Skeletal muscle tissue (tissue), 4 donors: ENCODE data around the gene FABP7. TPM values are rescaled to one million over a fixed set of nuclear protein-coding genes. Genes with fewer than 3 reads are reported as not detected.

ENCODE experiments used
- H3K27ac ChIP-seq: one replicate; pipeline ENCODE4 v1.7.0; 2013; ENCODE audit warnings: mild to moderate bottlenecking, low read depth, low read length, inconsistent platforms
- H3K27me3 ChIP-seq, 3 donors: one replicate each; pipeline ENCODE4 v1.7.0; 2013; ENCODE audit warnings: low read length in 3 of 3; ENCODE audit not compliant: control insufficient read depth in 3 of 3, insufficient read depth in 3 of 3
- H3K36me3 ChIP-seq, 3 donors: one replicate each; pipeline ENCODE4 v1.7.0; 2013; ENCODE audit warnings: low read length in 3 of 3; ENCODE audit not compliant: control insufficient read depth in 3 of 3, insufficient read depth in 3 of 3
- H3K4me1 ChIP-seq, 3 donors: one replicate each; pipeline ENCODE4 v1.7.0; 2013; ENCODE audit warnings: low read length in 3 of 3, mild to moderate bottlenecking in 3 of 3; ENCODE audit not compliant: control insufficient read depth in 3 of 3, insufficient read depth in 3 of 3
- H3K4me3 ChIP-seq, 3 donors: one replicate each; pipeline ENCODE4 v1.7.0; 2013; ENCODE audit warnings: low read length in 3 of 3
- H3K9ac ChIP-seq, 3 donors: one replicate each; pipeline ENCODE4 v1.7.0; 2013; ENCODE audit warnings: low read length in 3 of 3, mild to moderate bottlenecking in 3 of 3, moderate library complexity in 2 of 3, low read depth in 1 of 3
- H3K9me3 ChIP-seq, 3 donors: one replicate each; pipeline ENCODE4 v1.7.0; 2013; ENCODE audit warnings: low read length in 3 of 3; ENCODE audit not compliant: control insufficient read depth in 3 of 3
- total RNA-seq: library from RNA; depleted of rRNA; stranded (reverse); fragments of >200 nt; gene quantifications from one replicate; pipeline ENCODE4 v1.2.3, GENCODE V29; 2014
- donor health status: Osteomylitis.

The FABP7 gene
- total RNA-seq, 1 donor from 2014 or later = not detected

DNA sequence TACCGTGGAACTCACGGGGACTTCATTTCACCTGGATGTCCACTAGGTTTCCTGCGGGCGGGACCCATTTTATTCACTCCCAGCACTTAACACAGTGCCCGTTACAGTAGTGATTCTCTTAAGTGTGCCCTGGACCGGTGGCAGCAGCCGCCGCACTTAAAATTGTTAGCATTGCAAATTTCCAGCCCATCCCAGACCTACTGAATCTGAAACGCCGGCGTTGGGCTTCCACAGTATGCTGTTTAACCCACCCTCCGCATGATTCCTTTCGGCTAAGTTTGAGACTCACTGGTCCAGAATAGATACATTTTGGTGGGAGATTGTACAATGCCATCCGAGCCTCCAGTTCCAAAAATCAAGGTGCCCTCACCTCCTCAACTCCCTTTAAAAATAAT is 10.5 kb downstream of the FABP7 start:
- Histone ChIP-seq H3K4me1 (peaks cover 12 to 26% (median 18%) of the 10 kb centered on the region in 3 donors), H3K4me3 (peak overlapping the region; percentile 76 to 95 (median 95)), H3K27ac (peak overlapping the region; percentile 94), H3K9me3 (no peaks in the 10 kb centered on the region), H3K9ac (peak overlapping the region; percentile 85 to 98 (median 95)), H3K27me3 (no peaks in the 10 kb centered on the region), H3K36me3 (no peaks in the 10 kb centered on the region)

DNA sequence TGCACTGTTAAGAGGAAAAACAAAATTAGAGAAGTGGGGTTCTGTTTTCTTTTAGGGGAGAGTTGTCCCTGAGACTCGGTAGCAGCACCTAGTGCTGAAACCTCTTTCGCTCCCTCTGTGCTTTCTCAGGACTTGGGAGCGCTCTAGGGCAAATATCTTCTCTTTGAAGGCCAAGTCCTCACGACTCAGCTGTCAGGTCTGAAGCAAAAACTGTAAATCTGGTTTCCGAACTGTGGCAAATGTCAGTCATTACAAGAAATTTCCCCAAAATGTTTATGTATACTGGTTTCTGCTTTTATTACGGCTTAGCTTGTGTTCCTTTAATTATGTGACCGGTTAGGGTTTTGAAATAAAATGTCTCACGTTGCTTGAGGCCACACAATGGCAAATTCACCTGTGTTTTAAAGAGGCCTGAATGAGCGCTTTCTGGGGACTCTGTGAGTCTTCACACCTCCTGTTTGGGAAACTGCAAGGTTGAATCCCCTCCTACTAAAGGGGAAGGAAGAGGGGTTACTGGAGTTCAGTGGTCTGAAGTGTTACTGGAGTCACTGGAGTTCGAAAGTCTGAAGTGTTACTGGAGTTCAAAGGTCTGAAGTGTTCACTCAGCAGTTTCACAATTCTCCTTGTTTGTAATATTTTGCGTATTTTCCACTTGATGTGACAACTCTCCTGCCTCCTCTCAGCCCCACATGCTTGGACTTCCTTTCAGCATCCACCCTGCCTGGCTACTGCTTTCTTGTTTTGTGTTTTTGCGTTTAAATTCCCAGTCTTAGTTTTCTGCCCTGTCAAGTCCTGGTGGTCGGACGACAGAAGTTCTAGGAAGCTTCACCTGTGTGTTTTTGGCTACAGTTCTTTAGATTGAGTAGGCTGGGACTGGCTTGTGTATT is 11.2 kb downstream of the FABP7 start:
- peaks cover 12 to 26% (median 18%) of the 10 kb centered on the region in 3 donors for H3K4me1 ChIP-seq
- H3K27ac ChIP-seq = peak overlapping the region; percentile 94
- H3K4me3 ChIP-seq = peak overlapping the region; percentile 76 to 95 (median 95)
- peak overlapping the region; percentile 85 to 98 (median 95) for H3K9ac ChIP-seq
- H3K27me3 ChIP-seq = no peaks in the 10 kb centered on the region
- no peaks in the 10 kb centered on the region for H3K36me3 ChIP-seq
- no peaks in the 10 kb centered on the region for H3K9me3 ChIP-seq

DNA sequence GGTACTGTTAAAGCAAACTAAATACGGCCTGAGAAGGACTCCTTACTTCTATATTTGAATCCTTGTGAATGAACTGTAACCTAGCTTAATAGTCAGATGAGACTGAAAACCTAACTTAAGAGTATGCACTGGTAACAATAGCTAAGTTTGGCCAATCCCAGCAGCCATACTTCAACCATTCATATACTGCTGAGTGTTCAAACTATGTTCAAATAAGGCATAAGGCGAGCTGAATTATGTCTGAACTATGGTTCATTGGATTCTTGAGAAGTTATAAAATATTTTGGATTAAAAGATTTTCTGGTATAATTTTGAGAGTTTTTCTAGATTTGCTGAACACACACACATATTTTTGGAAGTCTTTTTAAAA is 11.8 kb downstream of the FABP7 start:
- peak overlapping the region; percentile 76 to 95 (median 95) for H3K4me3 ChIP-seq
- H3K9ac ChIP-seq = peak overlapping the region; percentile 85 to 98 (median 95)
- H3K4me1 ChIP-seq = peaks cover 12 to 26% (median 18%) of the 10 kb centered on the region in 3 donors
- no peaks in the 10 kb centered on the region for H3K36me3 ChIP-seq
- H3K27me3 ChIP-seq = no peaks in the 10 kb centered on the region
- no peaks in the 10 kb centered on the region for H3K9me3 ChIP-seq
- H3K27ac ChIP-seq = peak overlapping the region; percentile 94

DNA sequence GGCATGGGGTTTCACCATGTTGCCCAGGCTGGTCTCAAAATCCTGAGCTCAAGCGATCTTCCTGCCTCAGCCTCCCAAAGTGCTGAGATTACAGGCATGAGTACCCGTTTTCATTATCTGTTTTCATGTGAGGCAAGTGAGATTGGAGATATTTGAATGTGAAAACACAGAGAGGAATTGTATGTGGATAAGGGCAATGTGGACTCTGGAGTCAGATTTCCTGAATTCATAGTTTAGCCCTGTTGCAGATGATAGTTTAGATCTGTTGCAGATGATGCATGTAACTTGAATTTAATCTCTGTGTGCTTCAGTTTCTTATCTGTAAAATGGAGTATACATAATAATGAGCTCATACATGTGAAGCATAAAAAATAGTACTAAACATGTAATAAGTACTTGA is 13.2 kb downstream of the FABP7 start:
- H3K4me3 ChIP-seq = no peak overlapping the region
- H3K36me3 ChIP-seq = peaks cover 0 to 10% (median 8%) of the 10 kb centered on the region in 3 donors
- H3K27me3 ChIP-seq = no peaks in the 10 kb centered on the region
- peak overlapping the region; percentile 17 for H3K27ac ChIP-seq
- H3K9ac ChIP-seq = no peak overlapping the region
- no peaks in the 10 kb centered on the region for H3K9me3 ChIP-seq
- H3K4me1 ChIP-seq = peaks cover 12 to 26% (median 18%) of the 10 kb centered on the region in 3 donors

DNA sequence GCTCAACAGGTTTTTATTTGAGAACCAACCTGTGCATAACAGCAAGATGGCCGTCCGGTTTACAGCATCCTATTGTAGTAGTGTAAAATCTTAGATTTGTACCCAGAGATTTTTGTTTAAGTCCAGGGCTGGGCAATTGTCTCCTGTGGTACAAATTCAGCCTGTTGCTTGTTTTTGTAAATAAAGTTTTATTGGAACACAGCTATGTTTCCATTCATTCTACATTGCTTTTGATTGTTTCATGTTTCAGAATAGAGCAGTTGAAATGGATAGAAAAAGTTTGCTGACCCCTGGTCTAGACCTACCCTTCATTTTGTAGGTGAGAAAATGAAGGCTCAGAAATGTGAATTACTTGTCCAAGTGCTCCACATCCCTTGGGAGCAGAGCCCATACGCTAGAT is 18.0 kb downstream of the FABP7 start:
- no peaks in the 10 kb centered on the region for H3K27me3 ChIP-seq
- H3K27ac ChIP-seq = peak overlapping the region; percentile 38
- peaks cover 0 to 26% (median 19%) of the 10 kb centered on the region in 3 donors for H3K36me3 ChIP-seq
- H3K4me3 ChIP-seq = no peak overlapping the region
- H3K9me3 ChIP-seq = no peaks in the 10 kb centered on the region
- H3K4me1 ChIP-seq = peaks cover 8 to 19% (median 9%) of the 10 kb centered on the region in 3 donors
- no peak overlapping the region for H3K9ac ChIP-seq

DNA sequence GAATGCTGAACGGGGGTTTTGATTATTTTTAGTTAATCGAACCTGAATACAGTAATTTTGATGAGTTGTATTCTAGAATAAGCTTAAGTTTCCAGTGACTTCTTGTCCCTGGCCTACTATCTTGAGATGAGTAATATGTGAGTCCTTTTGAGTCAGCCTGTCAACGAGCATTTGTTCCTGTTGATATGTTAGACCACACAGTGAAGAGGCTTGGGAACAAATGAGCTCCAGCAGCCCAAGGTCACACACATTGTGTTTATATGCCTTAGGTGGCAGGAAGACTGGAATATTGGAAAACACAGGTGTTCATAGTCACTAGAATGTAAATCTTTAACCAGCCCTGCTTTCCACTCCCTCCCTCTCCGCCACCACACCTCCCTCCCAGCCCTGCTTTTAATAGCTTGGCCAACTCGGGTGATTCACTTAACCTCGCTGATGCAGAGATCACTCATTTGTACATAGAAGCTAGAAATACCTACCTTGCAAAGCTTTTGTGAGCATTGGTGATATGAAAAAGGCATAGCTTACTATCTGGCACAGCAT is 18.7 kb downstream of the FABP7 start:
- Histone ChIP-seq H3K4me1 (peaks cover 8 to 12% (median 9%) of the 10 kb centered on the region in 3 donors), H3K9ac (no peak overlapping the region), H3K4me3 (no peak overlapping the region), H3K27me3 (no peaks in the 10 kb centered on the region), H3K9me3 (no peaks in the 10 kb centered on the region), H3K36me3 (peaks cover 0 to 27% (median 19%) of the 10 kb centered on the region in 3 donors), H3K27ac (peak overlapping the region; percentile 38)

DNA sequence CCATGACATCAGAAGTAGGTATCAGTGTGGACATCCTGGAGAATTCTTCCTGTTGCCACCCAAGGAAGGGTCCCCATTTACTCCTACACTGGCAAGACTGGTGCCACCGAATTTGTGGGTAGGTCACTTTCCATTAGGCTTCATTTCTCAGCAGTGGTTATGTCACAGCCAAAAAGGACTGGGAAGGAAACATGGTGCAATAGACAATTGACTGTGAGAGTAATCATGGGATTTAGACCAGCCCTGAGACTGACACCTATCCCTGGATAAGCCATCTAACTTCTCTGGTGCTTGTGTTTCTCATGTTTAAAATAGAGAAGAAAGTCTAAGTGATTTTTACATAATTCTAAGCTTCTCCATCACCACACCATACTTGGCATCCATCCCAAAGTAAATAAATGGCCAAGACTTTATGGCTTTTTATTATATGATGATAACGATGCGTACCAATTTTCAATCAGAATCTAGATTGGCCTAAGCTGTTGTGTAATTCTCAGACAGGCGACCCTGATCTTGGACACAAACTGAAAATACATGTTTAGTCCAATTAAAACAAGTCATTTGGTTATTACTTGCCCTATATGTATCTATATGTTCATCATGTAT is 19.7 kb downstream of the FABP7 start:
- Histone ChIP-seq H3K9ac (no peak overlapping the region), H3K4me3 (no peak overlapping the region), H3K27me3 (no peaks in the 10 kb centered on the region), H3K4me1 (peaks cover 8 to 12% (median 9%) of the 10 kb centered on the region in 3 donors), H3K36me3 (peaks cover 0 to 27% (median 19%) of the 10 kb centered on the region in 3 donors), H3K9me3 (no peaks in the 10 kb centered on the region), H3K27ac (peak overlapping the region; percentile 38)

DNA sequence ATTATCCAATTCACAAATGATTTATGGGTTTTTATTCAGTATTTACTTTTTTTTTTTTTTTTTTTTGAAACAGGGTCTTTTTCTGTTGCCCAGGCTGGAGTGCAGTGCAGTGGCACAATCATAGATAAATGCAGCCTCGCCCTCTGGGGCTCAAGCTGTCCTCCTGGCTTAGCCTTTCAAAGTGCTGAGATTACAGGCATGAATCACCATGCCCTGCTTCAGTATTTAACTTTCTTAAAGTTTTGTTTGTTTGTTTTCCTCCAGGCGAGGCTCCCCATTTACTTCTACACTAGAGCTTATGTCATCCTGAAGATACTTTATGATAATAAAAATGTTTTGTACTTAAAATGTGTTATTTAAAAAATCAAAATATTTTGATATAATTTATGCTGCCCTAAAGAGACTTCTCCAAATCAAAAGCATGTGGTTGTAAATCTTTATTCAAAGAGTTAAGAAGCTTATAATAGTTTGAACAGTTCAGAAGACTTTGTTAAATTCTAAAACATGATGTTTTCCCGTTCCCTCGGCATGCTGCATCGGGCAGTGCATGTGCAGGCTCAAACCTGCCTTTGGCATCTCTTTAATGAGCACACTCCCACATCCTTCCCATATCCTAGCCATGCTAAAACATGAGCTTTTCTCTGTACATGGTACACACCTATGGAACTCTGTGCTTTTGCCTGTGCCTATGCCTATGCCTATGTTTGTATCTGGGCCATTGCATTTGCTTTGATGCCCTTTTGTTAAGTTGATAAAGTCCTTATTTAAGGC is 20.6 kb downstream of the FABP7 start:
- Histone ChIP-seq H3K27ac (no peak overlapping the region), H3K9ac (no peak overlapping the region), H3K4me3 (no peak overlapping the region), H3K4me1 (peaks cover 8 to 12% (median 9%) of the 10 kb centered on the region in 3 donors), H3K9me3 (no peaks in the 10 kb centered on the region), H3K27me3 (no peaks in the 10 kb centered on the region), H3K36me3 (peaks cover 5 to 31% (median 25%) of the 10 kb centered on the region in 3 donors)

DNA sequence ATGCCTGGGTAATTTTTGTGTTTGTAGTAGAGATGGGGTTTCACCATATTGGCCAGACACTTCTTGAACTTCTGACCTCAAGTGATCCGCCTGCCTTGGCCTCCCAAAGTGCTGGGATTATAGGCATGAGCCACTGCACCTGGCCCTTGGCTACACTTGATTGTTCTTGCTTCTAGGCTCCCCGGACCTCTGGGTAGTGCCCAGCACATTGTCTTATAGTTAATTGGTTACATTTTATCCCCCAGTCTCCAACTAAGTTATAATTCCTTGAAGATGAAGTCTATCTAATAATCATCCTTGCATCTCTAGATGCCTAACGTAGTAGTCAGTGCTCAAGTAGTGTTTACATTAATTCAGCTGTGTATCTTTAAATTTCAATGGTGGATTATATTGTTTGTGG is 21.4 kb downstream of the FABP7 start:
- H3K36me3 ChIP-seq = peaks cover 10 to 38% (median 33%) of the 10 kb centered on the region in 3 donors
- H3K27me3 ChIP-seq = no peaks in the 10 kb centered on the region
- no peak overlapping the region for H3K4me3 ChIP-seq
- H3K27ac ChIP-seq = no peak overlapping the region
- H3K9ac ChIP-seq = no peak overlapping the region
- H3K9me3 ChIP-seq = no peaks in the 10 kb centered on the region
- peaks cover 8 to 12% (median 9%) of the 10 kb centered on the region in 3 donors for H3K4me1 ChIP-seq
